HepG2 (cell line): ENCODE measurements around the gene DPM2. TPM values are rescaled to one million over a fixed set of nuclear protein-coding genes. Genes with fewer than 3 reads are reported as not detected.

Source experiments
- HES4 ChIP-seq: sonication (generic); formaldehyde crosslinking; IDR thresholded peaks from 2 replicates; pipeline ENCODE4 v1.9.0; 2021; ENCODE audit warnings: mild to moderate bottlenecking, missing genetic modification reagents, borderline replicate concordance
- MED13 ChIP-seq: sonication (generic); formaldehyde crosslinking; IDR thresholded peaks from 2 replicates; pipeline ENCODE4 v1.5.0; 2020; ENCODE audit warnings: missing genetic modification reagents
- REPIN1 ChIP-seq: sonication (generic); formaldehyde crosslinking; IDR thresholded peaks from 2 replicates; pipeline ENCODE4 v1.8.0; 2022; ENCODE audit warnings: missing genetic modification reagents, low read depth, mild to moderate bottlenecking, borderline replicate concordance
- ZBTB40 ChIP-seq, 2 experiments: fragments of 450-650 bp in 1 of 2; sonication (generic) in 1 of 2; formaldehyde crosslinking in 1 of 2; IDR thresholded peaks; 2 replicates each; pipeline versions ENCODE4 v1.6.1 to v1.8.0; 2016 to 2022; ENCODE audit warnings: antibody characterized with exemption in 1 of 2, mild to moderate bottlenecking in 1 of 2, missing genetic modification reagents in 1 of 2
- ZNF275 ChIP-seq: sonication (generic); formaldehyde crosslinking; IDR thresholded peaks from 2 replicates; pipeline ENCODE4 v1.8.0; 2022; ENCODE audit warnings: missing genetic modification reagents, mild to moderate bottlenecking, inconsistent platforms, borderline replicate concordance
- ZNF282 ChIP-seq: fragments of 450-650 bp; IDR thresholded peaks from 2 replicates; pipeline ENCODE4 v1.6.1; 2018; ENCODE audit not compliant: partially characterized antibody
- ZNF619 ChIP-seq: sonication (generic); formaldehyde crosslinking; IDR thresholded peaks from 2 replicates; pipeline ENCODE4 v1.4.0; 2020; ENCODE audit warnings: mild to moderate bottlenecking, missing genetic modification reagents
- ZNF646 ChIP-seq: sonication (generic); formaldehyde crosslinking; IDR thresholded peaks from 2 replicates; pipeline ENCODE4 v1.9.0; 2021; ENCODE audit warnings: mild to moderate bottlenecking, missing genetic modification reagents
- polyA plus RNA-seq, 8 experiments: library from polyadenylated mRNA; depleted of rRNA in 3 of 8; stranded (reverse) in 7 of 8; unstranded in 1 of 8; fragments of >200 nt; fragmentation: Illumina TruSeq in 4 of 8; extraction: Trizol in 4 of 8; gene quantifications; 2 replicates each; pipeline versions ENCODE4 v1.2.1 to v1.2.3, GENCODE V29; 2011 to 2016; ENCODE audit warnings: low read depth in 4 of 8, missing spikeins in 1 of 8, mixed read lengths in 1 of 8; ENCODE audit not compliant: insufficient read depth in 1 of 8
- total RNA-seq, 5 experiments: library from RNA; depleted of rRNA; stranded (reverse); fragments of >200 nt; fragmentation: Illumina TruSeq; extraction: Trizol; gene quantifications; 2 replicates each; pipeline ENCODE4 v1.2.3, GENCODE V29; 2016; ENCODE audit warnings: low read depth in 1 of 5

Gene DPM2
- total and polyA plus RNA-seq, 2 of the 13 experiments (the other 11 are each of a cell fraction or from before 2014, with no cell fraction given) = 24.8 to 35.3 TPM

GRCh38 chr9:127937388-127938297, at the start of gene DPM2 (continued):
- TF ChIP-seq ZNF646 (CRISPR knock-in tag) (no peak), ZNF619 (CRISPR knock-in tag) (no peak; the same call in 1 of the 2 replicates), ZNF282 (no peak), HES4 (no peak), ZNF275 (CRISPR knock-in tag) (no peak), REPIN1 (CRISPR knock-in tag) (no peak; the same call in 1 of the 2 replicates), MED13 (CRISPR knock-in tag) (no peak), ZBTB40 (IDR thresholded peaks at IDR 0.05) (peak; percentile 84), ZBTB40 (CRISPR knock-in tag; IDR thresholded peaks at IDR 0.05) (no peak; the same call in 1 of the 2 replicates)
